ENCODE data around the gene CAMTA1. TPM values are rescaled to one million over a fixed set of nuclear protein-coding genes. Genes with fewer than 3 reads are reported as not detected.

The CAMTA1 gene
- total and polyA plus RNA-seq, 2 experiments from 2014 or later = 89.0 to 145 TPM

DNA sequence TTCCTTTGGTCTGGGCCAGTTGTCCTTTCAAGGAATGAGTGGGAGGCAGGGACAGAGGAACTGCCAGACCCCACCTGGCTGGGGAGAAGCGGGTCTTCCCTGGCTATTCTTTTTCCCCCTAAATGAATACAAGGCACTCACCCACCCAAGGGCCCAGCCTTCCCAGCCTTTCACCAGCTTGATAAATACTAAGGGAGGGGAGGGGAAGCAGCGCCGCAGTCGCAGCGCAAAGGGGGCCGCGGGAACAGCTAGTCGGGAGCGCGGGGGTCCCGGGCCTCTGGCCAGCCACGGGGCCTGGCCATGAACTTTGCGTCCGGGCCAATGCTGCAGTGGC lies 894.6 kb downstream of the CAMTA1 start:
- Histone ChIP-seq H3K79me2 (no peaks in the 10 kb centered on the region), H3K4me2 (peak overlapping the region; percentile 99), H3K27ac (peak overlapping the region; percentile 86), H3K4me3 (peak overlapping the region; percentile 83), H3K9me3 (ENCODE audit: low read depth) (no peaks in the 10 kb centered on the region), H3K9me2 (replicated peaks; ENCODE audit: insufficient read depth) (no peaks in the 10 kb centered on the region), H3K27me3 (no peaks in the 10 kb centered on the region), H3K36me3 (replicated peaks; ENCODE audit: insufficient read depth, low read depth) (no peaks in the 10 kb centered on the region), H2AFZ (peak overlapping the region; percentile 99), H3K4me1 (ENCODE audit: insufficient read depth) (peaks cover 21% of the 10 kb centered on the region), H4K20me1 (ENCODE audit: insufficient read depth, poor library complexity, severe bottlenecking) (no peaks in the 10 kb centered on the region)
- TF ChIP-seq EZH2 (IDR thresholded peaks at IDR 0.05; ENCODE audit: borderline replicate concordance) = no peak
- no peak for TF ChIP-seq EZH2phosphoT487 (IDR thresholded peaks at IDR 0.05; ENCODE audit: low read depth, severe bottlenecking, unreplicated experiment)
- TF ChIP-seq, protein P1, sequence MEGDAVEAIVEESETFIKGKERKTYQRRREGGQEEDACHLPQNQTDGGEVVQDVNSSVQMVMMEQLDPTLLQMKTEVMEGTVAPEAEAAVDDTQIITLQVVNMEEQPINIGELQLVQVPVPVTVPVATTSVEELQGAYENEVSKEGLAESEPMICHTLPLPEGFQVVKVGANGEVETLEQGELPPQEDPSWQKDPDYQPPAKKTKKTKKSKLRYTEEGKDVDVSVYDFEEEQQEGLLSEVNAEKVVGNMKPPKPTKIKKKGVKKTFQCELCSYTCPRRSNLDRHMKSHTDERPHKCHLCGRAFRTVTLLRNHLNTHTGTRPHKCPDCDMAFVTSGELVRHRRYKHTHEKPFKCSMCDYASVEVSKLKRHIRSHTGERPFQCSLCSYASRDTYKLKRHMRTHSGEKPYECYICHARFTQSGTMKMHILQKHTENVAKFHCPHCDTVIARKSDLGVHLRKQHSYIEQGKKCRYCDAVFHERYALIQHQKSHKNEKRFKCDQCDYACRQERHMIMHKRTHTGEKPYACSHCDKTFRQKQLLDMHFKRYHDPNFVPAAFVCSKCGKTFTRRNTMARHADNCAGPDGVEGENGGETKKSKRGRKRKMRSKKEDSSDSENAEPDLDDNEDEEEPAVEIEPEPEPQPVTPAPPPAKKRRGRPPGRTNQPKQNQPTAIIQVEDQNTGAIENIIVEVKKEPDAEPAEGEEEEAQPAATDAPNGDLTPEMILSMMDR (IDR thresholded peaks at IDR 0.05; ENCODE audit: poor library complexity) = no peak
- 11% methylated on average over 7 of the region's 14 CpGs for WGBS (ENCODE audit: low lambda C conversion rate, missing lambda C conversion rate)
- DNase-seq (ENCODE audit: low spot score) = no peak

- Histone ChIP-seq H3K36me3 (replicated peaks; ENCODE audit: insufficient read depth, low read depth) (no peaks in the 10 kb centered on the region), H3K9me3 (ENCODE audit: low read depth) (no peaks in the 10 kb centered on the region), H3K9me2 (replicated peaks; ENCODE audit: insufficient read depth) (no peaks in the 10 kb centered on the region), H3K27me3 (no peaks in the 10 kb centered on the region), H3K4me2 (peak overlapping the region; percentile 99), H2AFZ (peak overlapping the region; percentile 99), H3K4me1 (ENCODE audit: insufficient read depth) (peaks cover 21% of the 10 kb centered on the region), H3K79me2 (no peaks in the 10 kb centered on the region), H3K27ac (peak overlapping the region; percentile 86), H4K20me1 (ENCODE audit: insufficient read depth, poor library complexity, severe bottlenecking) (no peaks in the 10 kb centered on the region), H3K4me3 (peak overlapping the region; percentile 83)
- no peak for TF ChIP-seq EZH2phosphoT487 (IDR thresholded peaks at IDR 0.05; ENCODE audit: low read depth, severe bottlenecking, unreplicated experiment)
- TF ChIP-seq EZH2 (IDR thresholded peaks at IDR 0.05; ENCODE audit: borderline replicate concordance) = no peak
- TF ChIP-seq, protein P1 (IDR thresholded peaks at IDR 0.05; ENCODE audit: poor library complexity) = no peak
- peak; percentile 81 for DNase-seq (ENCODE audit: low spot score)
- under 1% methylated on average over 51 of the region's 89 CpGs for WGBS (ENCODE audit: low lambda C conversion rate, missing lambda C conversion rate)
These were observed 895.1 kb downstream of the CAMTA1 start for GRCh38 chr1:7680207-7680954.

GRCh38 chr1:7680955-7681268 lies 895.7 kb downstream of the CAMTA1 start:
- no peak for DNase-seq (ENCODE audit: low spot score)
- H3K4me1 ChIP-seq (ENCODE audit: insufficient read depth) = peaks cover 21% of the 10 kb centered on the region
- H2AFZ ChIP-seq = peak overlapping the region; percentile 99
- peak overlapping the region; percentile 83 for H3K4me3 ChIP-seq
- TF ChIP-seq EZH2phosphoT487 (IDR thresholded peaks at IDR 0.05; ENCODE audit: low read depth, severe bottlenecking, unreplicated experiment) = no peak
- TF ChIP-seq, protein P1 (IDR thresholded peaks at IDR 0.05; ENCODE audit: poor library complexity) = no peak
- no peak for TF ChIP-seq EZH2 (IDR thresholded peaks at IDR 0.05; ENCODE audit: borderline replicate concordance)
- no peaks in the 10 kb centered on the region for H3K27me3 ChIP-seq
- H3K4me2 ChIP-seq = peak overlapping the region; percentile 99
- H3K79me2 ChIP-seq = no peaks in the 10 kb centered on the region
- no peaks in the 10 kb centered on the region for H4K20me1 ChIP-seq (ENCODE audit: insufficient read depth, poor library complexity, severe bottlenecking)
- H3K9me3 ChIP-seq (ENCODE audit: low read depth) = no peaks in the 10 kb centered on the region
- 9% methylated on average over 11 of the region's 16 CpGs for WGBS (ENCODE audit: low lambda C conversion rate, missing lambda C conversion rate)
- H3K36me3 ChIP-seq (replicated peaks; ENCODE audit: insufficient read depth, low read depth) = no peaks in the 10 kb centered on the region
- H3K9me2 ChIP-seq (replicated peaks; ENCODE audit: insufficient read depth) = no peaks in the 10 kb centered on the region
- peak overlapping the region; percentile 86 for H3K27ac ChIP-seq

Measured in hepatocyte (in vitro differentiated cells).